Measurements from ENCODE around the gene ANLN. TPM values are rescaled to one million over a fixed set of nuclear protein-coding genes. Genes with fewer than 3 reads are reported as not detected.
A peak's percentile ranks its signal among the peaks of the same experiment; 100 is the strongest.

Gene ANLN, protein sequence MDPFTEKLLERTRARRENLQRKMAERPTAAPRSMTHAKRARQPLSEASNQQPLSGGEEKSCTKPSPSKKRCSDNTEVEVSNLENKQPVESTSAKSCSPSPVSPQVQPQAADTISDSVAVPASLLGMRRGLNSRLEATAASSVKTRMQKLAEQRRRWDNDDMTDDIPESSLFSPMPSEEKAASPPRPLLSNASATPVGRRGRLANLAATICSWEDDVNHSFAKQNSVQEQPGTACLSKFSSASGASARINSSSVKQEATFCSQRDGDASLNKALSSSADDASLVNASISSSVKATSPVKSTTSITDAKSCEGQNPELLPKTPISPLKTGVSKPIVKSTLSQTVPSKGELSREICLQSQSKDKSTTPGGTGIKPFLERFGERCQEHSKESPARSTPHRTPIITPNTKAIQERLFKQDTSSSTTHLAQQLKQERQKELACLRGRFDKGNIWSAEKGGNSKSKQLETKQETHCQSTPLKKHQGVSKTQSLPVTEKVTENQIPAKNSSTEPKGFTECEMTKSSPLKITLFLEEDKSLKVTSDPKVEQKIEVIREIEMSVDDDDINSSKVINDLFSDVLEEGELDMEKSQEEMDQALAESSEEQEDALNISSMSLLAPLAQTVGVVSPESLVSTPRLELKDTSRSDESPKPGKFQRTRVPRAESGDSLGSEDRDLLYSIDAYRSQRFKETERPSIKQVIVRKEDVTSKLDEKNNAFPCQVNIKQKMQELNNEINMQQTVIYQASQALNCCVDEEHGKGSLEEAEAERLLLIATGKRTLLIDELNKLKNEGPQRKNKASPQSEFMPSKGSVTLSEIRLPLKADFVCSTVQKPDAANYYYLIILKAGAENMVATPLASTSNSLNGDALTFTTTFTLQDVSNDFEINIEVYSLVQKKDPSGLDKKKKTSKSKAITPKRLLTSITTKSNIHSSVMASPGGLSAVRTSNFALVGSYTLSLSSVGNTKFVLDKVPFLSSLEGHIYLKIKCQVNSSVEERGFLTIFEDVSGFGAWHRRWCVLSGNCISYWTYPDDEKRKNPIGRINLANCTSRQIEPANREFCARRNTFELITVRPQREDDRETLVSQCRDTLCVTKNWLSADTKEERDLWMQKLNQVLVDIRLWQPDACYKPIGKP
- total RNA-seq (10 to 100 TPM in 1 of 4 donors, 1 to 10 TPM in 3; 3.6 to 16.9 (median 4.1) TPM), polyA plus RNA-seq (10 to 100 TPM in 1 of 3 donors, 1 to 10 TPM in 2; 2.4 to 10.8 (median 5.5) TPM)

- TF ChIP-seq CTCF (IDR thresholded peaks at IDR 0.05) (no peak), POLR2AphosphoS5 (IDR thresholded peaks at IDR 0.05) (peak in 3 of 4 donors; percentile 32 to 53 (median 49))
These were observed at the start of gene ANLN for GRCh38 chr7:36389371-36390198. TSS of gene ANLN (plus strand) at chr7:36389862. CDS start at chr7:36390027, 165 bp downstream.

DNA sequence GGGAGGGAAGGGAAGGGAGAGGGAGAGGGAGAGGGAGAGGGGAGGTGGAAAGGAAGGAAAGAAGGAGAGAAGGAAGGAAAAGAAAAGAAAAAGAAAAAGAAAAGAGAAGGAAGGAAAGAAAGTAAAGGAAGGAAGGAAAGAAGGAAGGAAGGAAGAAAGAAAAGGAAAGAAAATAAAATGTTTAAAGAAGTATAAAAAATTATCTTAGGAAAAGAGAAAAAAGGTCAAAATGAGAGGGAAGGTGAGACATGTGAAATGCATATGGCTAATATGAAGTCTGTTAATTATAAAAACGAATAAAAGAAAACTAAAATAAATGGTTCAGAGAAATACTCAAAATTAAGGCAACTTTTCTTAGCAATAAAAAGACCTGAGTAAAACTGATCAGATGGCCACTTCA is 46.1 kb upstream of the ANLN start:
- intact Hi-C loops (cut with DNase I) = no loop called here
- Histone ChIP-seq H3K36me3 (no peaks in the 10 kb centered on the region), H3K4me3 (no peak overlapping the region), H3K27me3 (no peaks in the 10 kb centered on the region), H3K27ac (no peak overlapping the region), H3K4me1 (no peaks in the 10 kb centered on the region), H3K9me3 (no peaks in the 10 kb centered on the region)
- WGBS, 2 donors = 83 to 98% methylated on average over 1 of the region's 1 CpG
- no peak for DNase-seq
- TF ChIP-seq EP300 (IDR thresholded peaks at IDR 0.05) (no peak), POLR2AphosphoS5 (IDR thresholded peaks at IDR 0.05) (no peak), CTCF (IDR thresholded peaks at IDR 0.05) (no peak), POLR2A (IDR thresholded peaks at IDR 0.05) (no peak)

More at GRCh38 chr7:36389371-36390198, at the start of gene ANLN:
- WGBS, 2 donors = 4% methylated on average over 68 of the region's 68 CpGs
- Histone ChIP-seq H3K27ac (peak within 1 kb of the TSS; percentile 69 to 88 (median 81)), H3K36me3 (no peaks in the 10 kb centered on the region), H3K4me3 (peak within 1 kb of the TSS; percentile 30 to 66 (median 56)), H3K4me1 (peaks cover 0 to 31% (median 16%) of the 10 kb centered on the region in 4 donors), H3K27me3 (no peaks in the 10 kb centered on the region), H3K9me3 (no peaks in the 10 kb centered on the region)
- intact Hi-C loops (cut with DNase I) = loop anchor here (1.0 kb wide), 1 partner anchor 22 kb away; a partner anchor contains a TSS
- peak; percentile 97 for DNase-seq

- no peaks in the 10 kb centered on the region for H3K4me1 ChIP-seq
- H3K27ac ChIP-seq = no peak overlapping the region
- no peaks in the 10 kb centered on the region for H3K27me3 ChIP-seq
- DNase-seq = no peak
- intact Hi-C loops (cut with DNase I) = no loop called here
- H3K4me3 ChIP-seq = no peak overlapping the region
- no peaks in the 10 kb centered on the region for H3K9me3 ChIP-seq
- TF ChIP-seq POLR2A (IDR thresholded peaks at IDR 0.05) (no peak), EP300 (IDR thresholded peaks at IDR 0.05) (no peak), POLR2AphosphoS5 (IDR thresholded peaks at IDR 0.05) (no peak), CTCF (IDR thresholded peaks at IDR 0.05) (no peak)
- WGBS, 2 donors = 75 to 93% methylated on average over 2 of the region's 2 CpGs
- no peaks in the 10 kb centered on the region for H3K36me3 ChIP-seq
These were observed 45.0 kb upstream of the ANLN start for GRCh38 chr7:36344622-36345021.

DNA sequence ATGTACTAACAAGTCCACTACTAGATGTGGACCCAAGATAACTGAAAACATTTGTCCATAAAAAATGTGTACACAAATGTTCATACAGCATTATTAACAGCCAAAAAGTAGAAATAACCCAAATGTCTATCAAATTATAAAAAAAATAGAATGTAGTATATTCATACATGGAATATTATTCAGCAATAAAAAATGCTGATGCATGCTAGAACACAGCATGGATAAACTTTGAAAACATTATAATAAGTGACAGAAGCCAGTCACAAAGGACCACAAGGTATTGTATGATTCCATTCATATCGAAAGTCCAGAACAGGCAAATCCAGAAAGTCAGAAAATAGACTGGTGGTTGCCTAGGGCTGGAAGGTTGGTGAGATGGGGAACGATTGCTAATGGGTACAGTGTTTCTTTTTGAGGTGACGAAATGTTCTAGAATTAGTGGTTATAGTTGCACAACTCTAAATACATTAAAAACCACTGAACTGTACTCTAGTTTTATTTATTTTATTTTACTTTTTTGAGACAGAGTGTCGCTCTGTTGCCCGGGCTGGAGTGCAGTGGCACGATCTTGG is 43.3 kb upstream of the ANLN start:
- intact Hi-C loops (cut with DNase I) = no loop called here
- Histone ChIP-seq H3K9me3 (no peaks in the 10 kb centered on the region), H3K27me3 (no peaks in the 10 kb centered on the region), H3K4me1 (no peaks in the 10 kb centered on the region), H3K4me3 (no peak overlapping the region), H3K27ac (no peak overlapping the region), H3K36me3 (no peaks in the 10 kb centered on the region)
- whole genome bisulfite sequencing, 2 donors = 93 to 96% methylated on average over 6 of the region's 6 CpGs
- TF ChIP-seq POLR2A (IDR thresholded peaks at IDR 0.05) (no peak), EP300 (IDR thresholded peaks at IDR 0.05) (no peak), CTCF (IDR thresholded peaks at IDR 0.05) (no peak), POLR2AphosphoS5 (IDR thresholded peaks at IDR 0.05) (no peak)
- DNase-seq = no peak

All from sigmoid colon (tissue), 7 donors.